ENCODE data around the gene LRRC56. TPM values are rescaled to one million over a fixed set of nuclear protein-coding genes. Genes with fewer than 3 reads are reported as not detected.

LRRC56 gene
- total RNA-seq, 1 experiment from 2014 or later = 3.4 TPM

GRCh38 chr11:551596-551995 lies 14.3 kb downstream of the LRRC56 start:
- Histone ChIP-seq H3K14ac (ENCODE audit: insufficient read depth, low read length) (no peak overlapping the region), H3K4me2 (ENCODE audit: insufficient read depth, insufficient read length, low read length) (no peak overlapping the region), H2AFZ (ENCODE audit: low read length) (no peak overlapping the region), H2BK20ac (ENCODE audit: low read depth, low read length, poor library complexity, severe bottlenecking) (no peak overlapping the region), H3K4me1 (ENCODE audit: insufficient read depth, low read length) (no peaks in the 10 kb centered on the region), H3K18ac (ENCODE audit: insufficient read length, low read depth, low read length) (no peak overlapping the region), H4K91ac (ENCODE audit: insufficient read length, low read depth, low read length) (no peak overlapping the region), H3K27ac (ENCODE audit: insufficient read length, low read depth, low read length) (no peak overlapping the region), H2AK5ac (ENCODE audit: insufficient read length, low read length) (no peak overlapping the region), H3K79me1 (ENCODE audit: insufficient read depth, low read depth, low read length, poor library complexity, severe bottlenecking) (no peaks in the 10 kb centered on the region), H4K5ac (ENCODE audit: insufficient read length, low read depth, low read length) (no peak overlapping the region), H3K9me3 (ENCODE audit: control insufficient read depth, low read depth, low read length) (no peaks in the 10 kb centered on the region), H3K27me3 (ENCODE audit: insufficient read depth, low read length) (no peaks in the 10 kb centered on the region; the same call in 1 of the 2 replicates), H3K56ac (ENCODE audit: insufficient read length, low read depth, low read length) (no peak overlapping the region), H3K4ac (ENCODE audit: low read depth, low read length) (no peak overlapping the region), H3T11ph (ENCODE audit: low read length) (no peak overlapping the region), H3K23me2 (ENCODE audit: insufficient read length, low read depth, low read length, poor library complexity, severe bottlenecking) (peaks cover 7% of the 10 kb centered on the region), H2BK12ac (ENCODE audit: insufficient read length, low read depth, low read length) (no peak overlapping the region), H2BK15ac (ENCODE audit: low read depth, low read length) (no peak overlapping the region), H2BK5ac (ENCODE audit: insufficient read length, low read length) (no peak overlapping the region), H4K20me1 (ENCODE audit: control insufficient read depth, insufficient read depth, insufficient read length) (no peaks in the 10 kb centered on the region), H2BK120ac (ENCODE audit: low read depth, low read length, poor library complexity, severe bottlenecking) (no peak overlapping the region), H4K8ac (replicated peaks; ENCODE audit: insufficient read length, low read depth, low read length) (no peak overlapping the region), H3K23ac (ENCODE audit: insufficient read length, low read depth, low read length) (no peak overlapping the region), H3K79me2 (ENCODE audit: insufficient read depth, low read length) (no peaks in the 10 kb centered on the region), H3K9ac (ENCODE audit: extremely low read depth, insufficient read length, low read length) (no peak overlapping the region)
- Mint-ChIP-seq H3K4me1 (peaks cover 3 to 4% of the 10 kb centered on the region in 2 experiments), H3K27me3 (ENCODE audit: low read depth) (peaks cover 15% of the 10 kb centered on the region), H3K9me3 (no peaks in the 10 kb centered on the region; a peak in 2 of 5 replicates), H3K27ac (no peak overlapping the region), H3K4me3 (no peak overlapping the region), H3K36me3 (ENCODE audit: insufficient read depth in 1 of 3, low read depth in 3 of 3) (no peaks in the 10 kb centered on the region; a peak in 1 of 7 replicates)
- no peak for DNase-seq
- no CpG with 5 or more reads among the region's 12 CpGs for whole genome bisulfite sequencing (ENCODE audit: extremely low coverage, insufficient read length, low lambda C conversion rate)
- TF ChIP-seq, protein P1, sequence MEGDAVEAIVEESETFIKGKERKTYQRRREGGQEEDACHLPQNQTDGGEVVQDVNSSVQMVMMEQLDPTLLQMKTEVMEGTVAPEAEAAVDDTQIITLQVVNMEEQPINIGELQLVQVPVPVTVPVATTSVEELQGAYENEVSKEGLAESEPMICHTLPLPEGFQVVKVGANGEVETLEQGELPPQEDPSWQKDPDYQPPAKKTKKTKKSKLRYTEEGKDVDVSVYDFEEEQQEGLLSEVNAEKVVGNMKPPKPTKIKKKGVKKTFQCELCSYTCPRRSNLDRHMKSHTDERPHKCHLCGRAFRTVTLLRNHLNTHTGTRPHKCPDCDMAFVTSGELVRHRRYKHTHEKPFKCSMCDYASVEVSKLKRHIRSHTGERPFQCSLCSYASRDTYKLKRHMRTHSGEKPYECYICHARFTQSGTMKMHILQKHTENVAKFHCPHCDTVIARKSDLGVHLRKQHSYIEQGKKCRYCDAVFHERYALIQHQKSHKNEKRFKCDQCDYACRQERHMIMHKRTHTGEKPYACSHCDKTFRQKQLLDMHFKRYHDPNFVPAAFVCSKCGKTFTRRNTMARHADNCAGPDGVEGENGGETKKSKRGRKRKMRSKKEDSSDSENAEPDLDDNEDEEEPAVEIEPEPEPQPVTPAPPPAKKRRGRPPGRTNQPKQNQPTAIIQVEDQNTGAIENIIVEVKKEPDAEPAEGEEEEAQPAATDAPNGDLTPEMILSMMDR (conservative IDR thresholded peaks at IDR 0.05) = no peak
